Right lobe of liver (tissue), 6 donors: ENCODE measurements around the gene NAB2. TPM values are rescaled to one million over a fixed set of nuclear protein-coding genes. Genes with fewer than 3 reads are reported as not detected.

Experiments
- ATAC-seq, 4 donors: fragments of 200-7000 bp; cut with Tn5 transposase; one replicate each; pipeline ENCODE4 v1.9.1; 2020; ENCODE audit warnings: mild to moderate bottlenecking in 4 of 4, moderate library complexity in 4 of 4
- DNase-seq, 3 donors: peaks; one replicate each; pipeline ENCODE4 v3.0.0-alpha.2; 2020
- H3K27ac ChIP-seq, 3 donors: fragments of 200-600 bp; one replicate each; pipeline ENCODE4 v1.8.0; 2022
- H3K27me3 ChIP-seq, 2 donors: fragments of 200-600 bp; one replicate each; pipeline ENCODE4 v1.8.0; 2022
- H3K36me3 ChIP-seq, 4 donors: fragments of 200-600 bp; sonication (generic) in 1 of 4; one replicate each; pipeline versions ENCODE4 v1.5.1 to v1.8.0; 2017 to 2022; ENCODE audit warnings: control low read depth in 1 of 4
- H3K4me1 ChIP-seq, 4 donors: fragments of 200-600 bp; sonication (generic) in 1 of 4; one replicate each; pipeline versions ENCODE4 v1.5.1 to v1.8.0; 2017 to 2022; ENCODE audit warnings: control low read depth in 1 of 4
- H3K4me3 ChIP-seq, 3 donors: fragments of 200-600 bp; one replicate each; pipeline ENCODE4 v1.8.0; 2022
- H3K9me3 ChIP-seq, 4 donors: fragments of 200-600 bp; sonication (generic) in 1 of 4; one replicate each; pipeline versions ENCODE4 v1.5.1 to v1.8.0; 2017 to 2022; ENCODE audit warnings: control low read depth in 1 of 4
- POLR2A ChIP-seq: fragments of 450-650 bp; IDR thresholded peaks from one replicate; pipeline ENCODE4 v1.6.1; 2017; ENCODE audit warnings: antibody characterized with exemption, mild to moderate bottlenecking
- WGBS: methylation state at CpG from one replicate; pipeline ENCODE4 v1.1.6; 2018; ENCODE audit warnings: low coverage, low lambda C conversion rate; ENCODE audit not compliant: insufficient coverage; ENCODE audit errors: missing lambda C conversion rate; 5-methylcytosine and 5-hydroxymethylcytosine counted together
- intact Hi-C, 2 donors: fragments of 100-400 bp; cut with DNase I; formaldehyde crosslinking; loops; one replicate each; pipeline versions ENCODE4 v1.11.2 to v1.14.1; 2022
- total RNA-seq, 6 experiments: library from RNA; depleted of rRNA in 2 of 6; stranded (reverse); fragments of >200 nt in 2 of 6; fragmentation: NEBNext Ultra II Directional in 3 of 6; extraction: Animal tissue kit (Norgen Biotek cat#: 25700) in 3 of 6; gene quantifications; one replicate each; pipeline versions ENCODE4 v1.1.0 to v1.2.4, GENCODE V29; 2016 to 2023
- TF ChIP-seq, protein P1 (sequence below), 4 donors: fragments of 200-600 bp in 3 of 4; fragments of 450-650 bp in 1 of 4; IDR thresholded peaks; one replicate each; pipeline versions ENCODE4 v1.5.1 to v1.8.0; 2016 to 2022; ENCODE audit warnings: antibody characterized with exemption in 4 of 4, mild to moderate bottlenecking in 2 of 4
- donor health status: DM: no; HTN: yes; CAD: no.
- donor health status: DM: no; HTN: no; CAD: no.
- donor health status: DM: no; HTN: no; CAD: no.
- donor health status: DM: no; HTN: yes; CAD: no.
- donor health status: DM: no; HTN: yes; CAD: no.

NAB2 gene
- total RNA-seq, 6 experiments from 2014 or later, result 6.1 to 13.1 (median 8.9) TPM

GRCh38 chr12:57107456-57108155, 18.7 kb downstream of the NAB2 start:
- 76% methylated on average over 7 of the region's 7 CpGs for WGBS
- intact Hi-C loops, result loop anchor here in 1 of 2 donors (5.0 kb wide), 1 partner anchor 35 kb away; no protein-coding TSS in a partner anchor
- peaks cover 0 to 36% (median 15%) of the 10 kb centered on the region in 4 donors for H3K36me3 ChIP-seq

DNA sequence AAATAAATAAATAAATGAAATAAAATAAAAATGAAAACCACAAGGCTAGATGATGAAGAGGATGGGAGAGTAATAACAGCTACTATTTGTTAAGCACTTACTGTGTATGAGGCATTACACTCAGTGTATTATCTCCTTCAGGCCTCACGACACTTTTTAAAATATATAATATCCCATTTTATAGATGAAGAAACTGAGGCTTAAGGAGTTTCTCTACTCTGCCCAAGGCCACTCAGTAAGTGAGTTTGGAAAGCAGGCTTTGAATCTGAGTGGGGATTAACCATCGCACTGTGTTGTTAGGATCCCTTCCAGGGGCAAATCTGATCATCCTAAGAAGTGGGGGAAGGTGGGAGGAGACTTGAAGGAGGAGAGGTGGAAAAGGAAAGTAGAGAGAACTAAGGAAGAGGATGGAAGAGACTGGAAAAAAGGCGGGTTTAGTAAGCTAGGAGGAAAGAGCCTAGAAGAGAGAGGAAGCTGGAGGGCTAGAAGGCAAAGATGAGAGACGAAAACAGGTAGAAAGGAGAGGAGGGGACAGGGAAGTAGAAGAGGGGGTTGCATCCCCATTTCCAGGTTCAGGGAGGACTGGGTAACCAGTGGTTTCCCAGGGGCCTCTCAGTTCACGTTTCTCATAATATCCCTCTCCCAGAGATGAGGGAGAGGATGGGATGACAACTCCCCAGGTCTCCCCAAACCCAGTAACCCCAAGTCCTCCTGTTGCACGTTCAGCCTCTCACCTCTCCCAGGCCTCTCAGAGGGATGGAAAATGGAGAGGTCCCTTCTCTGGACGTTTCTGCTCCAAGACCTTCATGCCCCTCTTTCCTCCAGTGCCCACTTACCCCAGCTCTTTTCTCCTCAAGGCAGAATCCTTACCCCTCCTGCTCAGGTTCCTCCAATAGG, 20.5 kb downstream of the NAB2 start:
- H3K36me3 ChIP-seq, result peaks cover 0 to 27% (median 12%) of the 10 kb centered on the region in 4 donors
- intact Hi-C loops, result loop anchor here (5.0 kb wide), 2 partner anchors 37 to 42 kb away; no protein-coding TSS in a partner anchor
- TF ChIP-seq POLR2A, result no peak
- 43% methylated on average over 7 of the region's 7 CpGs for WGBS
- H3K27me3 ChIP-seq, result no peaks in the 10 kb centered on the region
- H3K4me3 ChIP-seq, result peak overlapping the region; percentile 63 to 66 (median 66)
- peak overlapping the region; percentile 93 to 100 (median 100) for H3K27ac ChIP-seq
- ATAC-seq (no peak), DNase-seq (no peak)
- peaks cover 0 to 24% (median 3%) of the 10 kb centered on the region in 4 donors for H3K4me1 ChIP-seq
- no peaks in the 10 kb centered on the region for H3K9me3 ChIP-seq

More at GRCh38 chr12:57107456-57108155, 18.7 kb downstream of the NAB2 start:
- ATAC-seq, result no peak
- H3K27me3 ChIP-seq, result no peaks in the 10 kb centered on the region
- TF ChIP-seq, protein P1, sequence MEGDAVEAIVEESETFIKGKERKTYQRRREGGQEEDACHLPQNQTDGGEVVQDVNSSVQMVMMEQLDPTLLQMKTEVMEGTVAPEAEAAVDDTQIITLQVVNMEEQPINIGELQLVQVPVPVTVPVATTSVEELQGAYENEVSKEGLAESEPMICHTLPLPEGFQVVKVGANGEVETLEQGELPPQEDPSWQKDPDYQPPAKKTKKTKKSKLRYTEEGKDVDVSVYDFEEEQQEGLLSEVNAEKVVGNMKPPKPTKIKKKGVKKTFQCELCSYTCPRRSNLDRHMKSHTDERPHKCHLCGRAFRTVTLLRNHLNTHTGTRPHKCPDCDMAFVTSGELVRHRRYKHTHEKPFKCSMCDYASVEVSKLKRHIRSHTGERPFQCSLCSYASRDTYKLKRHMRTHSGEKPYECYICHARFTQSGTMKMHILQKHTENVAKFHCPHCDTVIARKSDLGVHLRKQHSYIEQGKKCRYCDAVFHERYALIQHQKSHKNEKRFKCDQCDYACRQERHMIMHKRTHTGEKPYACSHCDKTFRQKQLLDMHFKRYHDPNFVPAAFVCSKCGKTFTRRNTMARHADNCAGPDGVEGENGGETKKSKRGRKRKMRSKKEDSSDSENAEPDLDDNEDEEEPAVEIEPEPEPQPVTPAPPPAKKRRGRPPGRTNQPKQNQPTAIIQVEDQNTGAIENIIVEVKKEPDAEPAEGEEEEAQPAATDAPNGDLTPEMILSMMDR (IDR thresholded peaks at IDR 0.05), result no peak
- no peak for TF ChIP-seq POLR2A
- DNase-seq, result no peak
- peaks cover 0 to 36% (median 8%) of the 10 kb centered on the region in 4 donors for H3K4me1 ChIP-seq
- H3K27ac ChIP-seq, result no peak overlapping the region
- H3K4me3 ChIP-seq, result no peak overlapping the region
- no peaks in the 10 kb centered on the region for H3K9me3 ChIP-seq

- Histone ChIP-seq H3K27ac (peak overlapping the region; percentile 93 to 100 (median 100)), H3K36me3 (peaks cover 0 to 20% (median 9%) of the 10 kb centered on the region in 4 donors), H3K4me3 (peak overlapping the region; percentile 63 to 66 (median 66)), H3K27me3 (no peaks in the 10 kb centered on the region), H3K9me3 (no peaks in the 10 kb centered on the region), H3K4me1 (peaks cover 0 to 24% (median 3%) of the 10 kb centered on the region in 4 donors)
- TF ChIP-seq, protein P1 (IDR thresholded peaks at IDR 0.05), result no peak
- TF ChIP-seq POLR2A, result no peak
- intact Hi-C loops, result loop anchor here in 1 of 2 donors (5.0 kb wide), 1 partner anchor 43 kb away; no protein-coding TSS in a partner anchor
- WGBS, result 5% methylated on average over 14 of the region's 28 CpGs
- peak; percentile 79 to 86 (median 83) for DNase-seq
- ATAC-seq, result peak; percentile 44 to 56 (median 48)
These were observed 21.5 kb downstream of the NAB2 start for GRCh38 chr12:57110104-57111030.

DNA sequence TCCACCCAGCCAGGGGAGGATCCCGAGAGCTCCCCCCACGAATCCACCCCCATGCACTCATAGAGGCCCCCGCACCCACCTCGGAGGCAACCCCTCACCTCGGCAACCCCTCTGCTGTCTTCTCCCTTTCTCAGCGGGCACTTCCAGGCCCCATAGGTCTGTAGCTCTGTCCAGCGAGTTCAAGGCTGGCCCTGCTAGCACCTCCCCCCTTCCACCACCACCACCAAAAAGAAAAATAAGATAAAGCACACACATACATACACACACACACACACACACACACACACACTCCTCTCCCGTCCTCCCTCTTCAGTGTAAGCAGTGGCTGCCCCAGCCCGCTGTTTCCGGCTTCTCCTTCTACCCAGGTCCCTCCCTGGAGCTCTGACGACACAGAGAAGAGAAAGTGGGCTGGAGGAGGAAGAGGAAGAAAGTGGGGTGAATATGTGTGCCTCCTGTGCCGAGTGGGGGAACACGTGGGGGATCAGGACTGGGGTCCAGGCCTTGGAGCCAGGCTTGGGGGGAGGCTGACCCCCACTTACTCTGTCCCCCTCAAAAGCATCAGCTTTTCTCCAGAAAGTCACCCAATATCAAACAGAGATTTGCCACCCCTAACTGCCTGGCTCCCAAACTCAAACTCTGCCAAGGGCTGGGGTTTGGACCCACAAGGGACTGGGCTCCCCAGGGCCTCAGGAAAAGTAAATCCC, 22.3 kb downstream of the NAB2 start, which contains the start of gene STAT6:
Gene STAT6, minus strand, starts transcription at position 332 of the 704 bp plus-strand sequence. CDS start 3,084 bp downstream, outside the sequence.
- WGBS, result 2% methylated on average over 8 of the region's 13 CpGs
- Histone ChIP-seq H3K4me3 (peak within 1 kb of the TSS; percentile 63 to 66 (median 66)), H3K27ac (peak within 1 kb of the TSS; percentile 93 to 100 (median 100)), H3K9me3 (no peaks in the 10 kb centered on the region), H3K4me1 (peaks cover 0 to 24% (median 3%) of the 10 kb centered on the region in 4 donors), H3K27me3 (no peaks in the 10 kb centered on the region), H3K36me3 (peaks cover 0 to 12% (median 6%) of the 10 kb centered on the region in 4 donors)
- ATAC-seq (peak; percentile 62 to 70 (median 67)), DNase-seq (peak; percentile 83 to 87 (median 86))
- intact Hi-C loops, result loop anchor here in 1 of 2 donors (5.0 kb wide), 1 partner anchor 44 kb away; no protein-coding TSS in a partner anchor
- peak; percentile 68 for TF ChIP-seq POLR2A
- TF ChIP-seq, protein P1 (IDR thresholded peaks at IDR 0.05), result no peak
